AG09309 (cell line): ENCODE results near the gene EDA.

Experiments used
- DNase-seq: peaks from one replicate; pipeline ENCODE4 v3.0.0-alpha.2; 2010; ENCODE audit warnings: low read depth
- H3K4me3 ChIP-seq: 2 replicates; pipeline ENCODE4 v1.5.1; 2011; ENCODE audit warnings: mild to moderate bottlenecking, low read depth, low read length, moderate library complexity; ENCODE audit not compliant: control insufficient read depth
- CTCF ChIP-seq: IDR thresholded peaks from 2 replicates; pipeline ENCODE4 v1.5.1; 2011; ENCODE audit warnings: mild to moderate bottlenecking, low read depth, low read length, inconsistent platforms; ENCODE audit not compliant: insufficient read depth, control insufficient read depth; ENCODE audit errors: missing control alignments

The EDA gene

DNA sequence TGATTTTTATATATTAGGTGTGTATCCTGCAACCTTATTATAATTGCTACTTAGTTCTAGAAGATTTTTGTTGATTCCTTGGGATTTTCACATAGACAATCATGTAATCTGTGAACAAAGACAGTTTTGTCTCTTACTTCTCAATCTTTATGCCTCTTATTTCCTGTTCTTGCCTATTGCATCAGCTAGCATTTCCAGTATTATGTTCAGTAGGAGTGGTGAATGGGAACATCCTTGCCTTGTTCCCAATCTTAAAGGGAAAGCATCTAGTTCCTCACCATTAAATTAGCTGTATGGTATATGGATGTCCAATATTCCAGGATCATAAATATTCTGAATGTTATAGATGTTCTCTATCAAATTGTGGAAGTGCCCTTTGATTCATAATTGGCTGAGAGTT lies 392.0 kb downstream of the EDA start:
- no peak for DNase-seq
- no peak overlapping the region for H3K4me3 ChIP-seq
- no peak for TF ChIP-seq CTCF

GRCh38 chrX:70009049-70009448 lies 393.1 kb downstream of the EDA start:
- no peak overlapping the region for H3K4me3 ChIP-seq
- TF ChIP-seq CTCF: no peak
- DNase-seq: no peak

- H3K4me3 ChIP-seq: no peak overlapping the region
- no peak for DNase-seq
- no peak for TF ChIP-seq CTCF
Observed at GRCh38 chrX:70009970-70010369, 394.1 kb downstream of the EDA start.

- DNase-seq: no peak
- H3K4me3 ChIP-seq: no peak overlapping the region
- no peak for TF ChIP-seq CTCF
Observed at GRCh38 chrX:70012756-70013155, 396.8 kb downstream of the EDA start.

DNA sequence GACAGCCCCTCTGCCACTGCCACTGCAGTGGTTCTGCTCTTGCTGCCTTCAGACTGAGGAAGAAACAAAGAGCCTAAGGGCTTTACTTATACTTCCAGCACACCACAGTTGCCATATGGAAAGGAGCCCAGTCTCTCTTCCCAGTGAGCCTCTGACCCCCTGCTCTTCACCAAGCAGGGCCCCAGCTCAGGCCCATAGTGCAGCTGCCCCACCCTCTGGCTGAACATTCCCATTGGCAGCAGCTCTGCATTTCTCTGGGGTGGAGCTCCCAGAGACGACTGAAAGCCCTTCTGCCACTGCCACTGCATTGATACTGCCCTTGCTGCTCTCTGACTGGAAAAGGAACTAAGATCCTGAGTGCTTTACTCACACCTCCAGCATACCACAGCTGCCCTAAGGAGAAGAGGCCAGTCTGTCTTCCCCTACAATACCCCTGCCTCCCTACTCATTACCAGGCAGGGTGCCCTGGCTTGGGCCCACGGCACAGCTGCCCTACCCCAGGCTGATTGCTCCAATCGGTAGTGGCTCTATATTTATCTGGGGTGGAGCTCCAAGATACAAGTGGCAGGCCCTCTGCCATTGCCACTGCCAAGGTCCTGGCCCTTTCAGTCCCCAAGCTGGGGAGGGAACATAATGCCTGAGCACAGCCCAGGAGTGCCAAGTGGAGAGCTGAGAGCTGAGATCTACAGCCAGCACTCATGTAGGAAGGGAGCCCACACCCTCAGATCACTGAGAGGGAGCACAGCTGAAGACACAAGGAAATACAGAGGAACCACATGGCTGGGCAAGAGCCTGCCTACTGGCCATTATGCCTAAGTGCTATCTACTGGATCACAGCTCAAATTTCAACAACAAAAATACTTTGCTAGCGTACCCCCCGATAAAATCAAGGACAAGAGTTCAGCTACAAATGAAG lies 397.8 kb downstream of the EDA start:
- DNase-seq: no peak
- H3K4me3 ChIP-seq: no peak overlapping the region
- TF ChIP-seq CTCF: no peak

- no peak for TF ChIP-seq CTCF
- DNase-seq: no peak
- H3K4me3 ChIP-seq: no peak overlapping the region
Observed at GRCh38 chrX:70016513-70016912, 400.6 kb downstream of the EDA start.

DNA sequence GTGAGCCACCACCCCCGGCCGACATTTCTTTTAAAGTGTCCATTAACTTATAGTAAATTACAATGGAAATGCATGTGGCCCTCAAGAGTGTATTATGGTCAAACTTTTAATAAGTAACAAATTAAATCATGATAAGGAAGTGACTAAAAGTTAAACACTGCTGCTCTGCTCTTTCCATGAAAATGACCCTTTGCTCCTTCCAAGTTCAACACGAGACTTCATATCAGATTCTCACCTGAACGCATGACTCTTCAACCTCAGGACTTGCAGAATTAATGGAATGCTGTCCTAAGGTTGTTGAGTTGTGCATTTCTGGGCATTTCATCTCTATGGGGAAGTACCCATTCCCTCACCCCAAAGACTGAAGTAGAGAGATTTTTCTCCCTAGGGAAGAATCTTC lies 406.7 kb downstream of the EDA start:
- no peak for TF ChIP-seq CTCF
- H3K4me3 ChIP-seq: no peak overlapping the region
- DNase-seq: no peak
